Measurements from ENCODE around the gene THG1L.

The THG1L gene

DNA sequence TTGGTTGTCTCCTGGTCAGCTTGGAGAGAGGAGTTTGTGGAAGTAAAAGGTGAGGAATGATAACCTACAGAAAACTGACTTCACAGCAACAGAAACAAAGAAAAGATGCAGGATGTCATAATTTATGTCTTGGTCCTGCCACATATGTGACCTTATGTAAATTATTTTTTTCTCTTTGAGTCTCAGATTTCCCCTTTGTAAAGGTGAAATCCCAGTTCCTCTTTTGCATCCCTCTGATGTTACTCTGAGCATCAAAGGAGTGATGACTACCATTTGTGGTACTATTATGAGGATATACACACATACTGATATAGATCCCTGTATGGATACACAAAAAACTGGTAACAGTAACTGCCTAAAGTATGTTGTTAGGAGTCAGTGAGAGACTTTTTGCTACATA is 1.4 kb upstream of the THG1L start:
- DNase-seq: no peak

DNA sequence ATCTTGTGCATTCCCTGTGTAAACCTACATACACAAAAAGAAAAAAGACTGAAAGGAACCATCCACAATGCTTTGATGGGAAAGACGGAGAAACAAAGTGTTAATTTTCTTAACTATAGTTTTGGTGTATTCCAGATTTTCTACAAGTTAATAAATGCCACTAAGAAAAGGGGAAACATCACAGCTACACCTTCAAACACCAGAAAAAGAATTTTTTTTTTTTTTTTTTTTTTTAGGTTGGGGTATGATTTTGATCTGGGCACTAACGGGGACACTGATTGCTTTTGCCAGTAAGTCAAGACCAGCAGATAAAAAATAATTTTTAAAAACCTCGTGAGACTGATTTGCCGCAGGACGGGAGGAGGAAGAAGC is 334 bp upstream of the THG1L start:
- no peak for DNase-seq

DNA sequence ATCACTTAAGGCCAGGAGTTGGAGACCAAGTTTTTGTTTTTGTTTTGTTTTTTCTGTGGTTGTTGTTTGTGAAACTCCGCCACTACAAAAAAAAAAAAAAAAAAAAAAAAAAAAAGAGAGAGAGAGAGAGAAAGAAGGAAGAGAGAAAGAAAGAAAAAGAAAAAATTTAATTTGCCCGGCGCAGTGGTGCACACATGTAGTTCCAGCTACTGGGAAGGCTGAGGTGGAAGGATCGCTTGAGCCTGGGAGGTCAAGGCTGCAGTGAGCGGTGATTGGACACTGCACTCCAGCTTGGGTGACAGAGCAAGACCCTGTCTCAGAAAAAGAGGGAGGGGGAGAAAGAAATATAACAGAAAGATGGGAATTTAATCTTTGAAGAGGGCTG is 902 bp downstream of the THG1L start:
- no peak for DNase-seq

DNA sequence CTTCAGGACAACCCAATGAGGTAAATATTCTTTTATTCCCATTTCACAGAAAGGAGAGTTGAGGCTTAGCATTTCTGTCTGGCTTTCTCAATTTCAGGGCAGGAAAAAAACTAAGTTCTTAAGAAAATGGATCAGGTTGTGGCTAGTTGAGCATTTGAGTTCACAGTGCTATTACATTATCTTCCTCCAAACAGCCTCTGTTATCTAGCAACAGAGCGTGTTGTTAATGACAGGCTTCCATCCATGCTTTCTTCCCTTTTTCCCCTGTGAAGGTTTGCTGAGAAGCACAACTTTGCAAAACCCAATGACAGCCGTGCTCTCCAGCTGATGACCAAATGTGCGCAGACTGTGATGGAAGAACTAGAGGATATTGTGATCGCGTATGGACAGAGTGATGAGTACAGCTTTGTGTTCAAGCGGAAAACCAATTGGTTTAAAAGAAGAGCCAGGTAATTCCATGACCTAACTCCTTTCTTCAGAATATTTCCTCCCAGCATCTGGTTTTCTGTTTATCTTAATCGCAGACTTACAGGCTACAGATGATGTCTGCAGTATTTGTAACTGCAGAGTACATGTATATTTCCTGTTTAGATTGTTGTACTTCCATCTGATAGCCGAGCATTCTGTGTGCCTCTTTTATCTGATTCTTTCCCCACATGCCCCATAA is 1.5 kb downstream of the THG1L start:
- no peak for DNase-seq

DNA sequence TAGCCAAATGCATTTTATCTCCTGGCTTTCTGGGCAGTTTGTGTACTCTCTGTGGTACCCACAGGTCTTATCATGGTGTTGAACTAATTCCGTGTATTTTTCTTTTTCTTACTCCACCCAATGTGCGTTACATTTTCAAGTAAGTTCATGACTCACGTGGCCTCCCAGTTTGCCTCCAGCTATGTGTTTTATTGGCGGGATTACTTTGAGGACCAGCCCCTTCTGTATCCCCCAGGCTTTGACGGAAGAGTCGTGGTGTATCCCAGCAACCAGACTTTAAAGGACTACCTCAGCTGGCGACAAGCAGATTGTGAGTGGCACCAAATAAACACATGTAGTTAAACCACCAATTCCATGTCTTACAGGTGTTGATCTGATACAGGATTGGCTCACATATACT is 3.2 kb downstream of the THG1L start:
- DNase-seq: no peak

DNA sequence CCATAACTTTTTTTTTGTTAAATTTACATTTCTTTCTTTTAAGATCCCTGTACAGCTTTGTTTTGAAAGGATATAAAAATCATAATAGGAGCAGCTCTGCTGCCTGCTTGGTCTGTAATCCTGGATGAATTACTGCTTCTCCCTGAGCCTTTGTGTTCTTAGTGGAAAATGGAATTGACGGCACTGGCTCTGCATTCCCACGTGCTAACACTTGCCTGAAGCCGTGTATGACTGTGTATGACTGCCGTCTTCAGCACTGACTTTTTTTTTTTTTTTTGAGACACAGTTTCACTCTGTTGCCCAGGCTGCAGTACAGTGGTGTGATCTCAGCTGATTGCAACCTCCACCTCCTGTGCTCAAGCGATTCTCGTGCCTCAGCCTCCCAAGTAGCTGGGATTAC is 4.8 kb downstream of the THG1L start:
- no peak for DNase-seq

DNA sequence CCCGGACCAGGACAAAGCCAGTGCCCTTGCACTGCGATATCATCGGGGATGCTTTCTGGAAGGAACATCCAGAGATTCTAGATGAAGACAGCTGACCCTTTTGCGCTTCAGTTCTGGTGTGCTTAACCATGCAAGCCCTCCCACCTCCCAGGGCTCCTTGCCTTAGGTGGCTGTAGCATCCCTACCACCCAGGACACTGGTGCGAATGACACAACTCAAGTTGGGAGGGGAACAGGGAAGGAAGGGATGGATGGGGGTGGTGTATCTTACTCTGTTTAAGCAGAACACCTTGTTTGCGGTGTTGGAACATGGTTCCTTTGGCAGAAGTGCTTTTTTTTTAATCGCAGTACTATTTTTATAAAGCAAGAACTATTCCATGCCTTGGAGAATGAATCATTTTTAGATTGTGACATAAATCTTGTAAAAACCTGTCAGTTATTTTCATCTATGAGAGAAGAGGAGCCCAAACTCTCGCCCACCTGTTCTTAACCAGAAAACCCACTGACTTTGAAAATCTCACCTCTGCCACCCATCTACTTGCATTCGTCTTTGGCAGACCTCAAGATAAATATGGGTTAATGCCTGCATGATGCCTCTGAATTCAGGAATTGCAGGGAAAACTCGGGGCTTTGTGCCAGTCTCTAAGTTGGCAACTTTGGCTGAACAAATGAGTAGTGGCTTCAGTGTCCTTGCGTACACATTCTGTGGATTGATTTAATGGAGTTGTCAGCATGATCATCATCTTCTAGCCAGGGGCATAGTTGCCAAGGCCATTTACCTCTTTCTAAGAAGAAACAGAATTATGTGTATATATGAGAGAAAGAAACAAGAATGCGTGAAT is 8.4 kb downstream of the THG1L start:
- DNase-seq: no peak

DNA sequence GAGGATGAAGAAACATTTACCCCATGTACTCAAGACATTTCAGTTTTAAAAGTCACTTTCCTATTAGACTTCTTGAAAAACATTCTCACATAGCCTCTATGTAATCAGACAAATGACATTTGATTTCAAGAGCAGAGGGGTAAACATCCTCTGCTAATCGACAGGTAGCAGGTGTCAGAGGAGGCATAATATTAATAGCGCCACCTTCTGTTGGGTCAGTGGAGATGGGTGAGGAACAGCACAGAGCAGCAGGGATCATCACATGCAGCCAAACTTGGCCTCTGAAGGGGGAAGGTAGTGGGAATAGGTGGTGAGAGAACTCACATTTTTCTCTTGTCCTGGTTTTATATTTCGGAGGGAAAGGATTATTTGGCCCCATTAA is 9.0 kb downstream of the THG1L start:
- DNase-seq: no peak

DNA sequence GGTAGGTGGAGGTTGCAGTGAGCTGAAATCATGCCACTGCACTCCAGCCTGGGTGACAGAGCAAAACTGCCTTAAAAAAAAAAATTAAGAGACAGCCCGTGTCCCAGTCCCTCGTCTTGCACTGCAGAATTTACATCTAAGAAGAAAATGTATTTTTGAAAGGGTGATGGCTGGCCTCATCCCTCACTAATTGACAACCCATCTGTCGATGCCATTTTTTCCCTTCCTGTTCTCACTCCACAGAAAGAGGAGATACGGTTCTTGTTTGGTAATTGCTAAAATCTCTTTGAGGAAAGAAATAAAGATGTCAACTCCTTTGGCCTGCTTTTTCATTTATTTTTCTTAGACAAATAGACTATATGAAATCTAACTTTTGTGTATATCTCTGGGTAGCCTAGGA is 9.9 kb downstream of the THG1L start:
- DNase-seq: no peak

DNA sequence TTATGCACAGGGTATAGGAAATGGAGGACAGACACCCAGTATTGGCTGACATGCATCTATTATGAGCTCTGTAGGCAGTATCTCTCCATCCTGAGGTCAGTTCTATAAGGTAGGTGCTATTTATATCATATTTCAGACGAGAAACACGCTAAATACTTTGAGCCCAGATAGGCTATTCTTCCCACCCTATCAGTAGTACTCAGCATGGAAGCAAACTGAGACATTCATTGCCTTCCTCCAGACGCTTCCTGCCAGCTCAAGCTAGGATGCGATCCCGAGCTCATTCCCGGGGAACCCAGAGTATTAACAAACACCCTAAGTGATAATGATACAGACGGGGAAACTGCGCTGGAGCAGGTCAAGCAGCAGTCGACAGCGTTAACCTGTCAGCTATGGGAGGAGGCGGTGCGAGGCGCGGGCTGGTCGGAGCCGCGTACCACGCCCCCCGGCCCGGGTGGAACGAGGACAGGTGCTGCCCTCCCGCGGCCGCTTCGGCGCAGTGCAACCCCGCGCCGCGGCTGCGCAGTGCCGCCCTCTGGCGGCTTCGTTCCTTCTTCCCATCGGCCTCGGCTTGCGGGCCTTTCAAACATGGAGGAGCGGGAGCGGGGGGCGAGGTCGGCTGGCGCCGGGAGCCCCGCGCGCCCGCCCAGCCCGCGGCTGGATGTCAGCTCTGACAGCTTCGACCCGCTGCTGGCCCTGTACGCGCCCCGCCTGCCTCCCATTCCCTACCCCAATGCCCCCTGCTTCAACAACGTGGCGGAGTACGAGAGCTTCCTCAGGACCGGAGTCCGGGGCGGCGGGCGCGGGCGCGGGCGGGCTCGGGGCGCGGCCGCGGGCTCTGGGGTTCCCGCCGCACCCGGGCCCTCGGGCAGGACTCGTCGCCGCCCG is 12.2 kb downstream of the THG1L start, which contains the start of gene LSM11:
Gene LSM11, plus strand, starts transcription at position 550 of the 888 bp plus-strand sequence. Its CDS starts 39 bp downstream, at position 589.
- peak; percentile 36 to 92 (median 78) for DNase-seq

DNA sequence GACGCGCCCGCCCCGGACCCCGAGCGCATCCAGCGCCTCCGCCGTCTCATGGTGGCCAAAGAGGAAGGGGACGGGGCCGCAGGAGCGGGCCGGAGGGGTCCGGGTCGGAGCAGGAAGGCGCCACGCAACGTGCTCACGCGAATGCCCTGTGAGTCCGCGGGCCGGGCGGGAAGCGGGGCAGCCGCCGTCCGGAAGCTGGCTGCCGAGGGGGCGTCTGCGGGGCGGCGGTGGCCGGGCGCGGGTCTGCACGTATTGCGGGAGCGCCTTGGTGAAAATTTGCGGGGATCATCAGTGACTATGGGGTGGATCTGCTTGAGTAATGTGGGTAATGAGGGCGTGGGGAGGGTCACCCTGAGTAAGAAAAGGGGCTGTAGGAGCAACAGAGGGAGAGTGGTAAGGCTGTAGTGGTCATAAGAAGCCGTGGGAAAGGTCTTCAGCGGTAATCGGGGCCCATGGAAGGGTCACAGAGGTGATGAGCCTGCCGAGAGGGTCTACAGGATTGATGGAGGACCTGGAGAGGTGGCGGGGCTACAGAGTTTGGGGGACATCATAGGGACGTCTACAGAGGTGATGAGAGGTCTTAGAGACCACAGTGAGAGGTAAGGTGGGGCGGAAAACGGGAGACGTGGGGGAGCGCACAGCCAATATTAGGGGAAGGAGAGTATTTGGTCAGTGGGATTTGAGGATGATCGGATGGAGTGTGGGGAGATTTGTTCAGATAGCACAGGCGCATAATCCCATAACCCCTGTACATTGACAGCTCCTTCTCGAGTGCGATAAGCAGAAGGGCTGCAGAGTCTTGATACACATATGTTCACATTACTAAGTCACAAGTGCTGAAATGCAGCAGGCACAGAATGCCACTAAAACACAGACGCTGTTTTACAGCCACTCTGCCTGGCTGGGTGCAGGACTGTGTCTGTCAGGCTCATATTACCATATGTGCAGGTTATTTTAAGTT is 13.1 kb downstream of the THG1L start:
- peak in 4 of 14 donors; percentile 5 to 56 (median 40) for DNase-seq

DNA sequence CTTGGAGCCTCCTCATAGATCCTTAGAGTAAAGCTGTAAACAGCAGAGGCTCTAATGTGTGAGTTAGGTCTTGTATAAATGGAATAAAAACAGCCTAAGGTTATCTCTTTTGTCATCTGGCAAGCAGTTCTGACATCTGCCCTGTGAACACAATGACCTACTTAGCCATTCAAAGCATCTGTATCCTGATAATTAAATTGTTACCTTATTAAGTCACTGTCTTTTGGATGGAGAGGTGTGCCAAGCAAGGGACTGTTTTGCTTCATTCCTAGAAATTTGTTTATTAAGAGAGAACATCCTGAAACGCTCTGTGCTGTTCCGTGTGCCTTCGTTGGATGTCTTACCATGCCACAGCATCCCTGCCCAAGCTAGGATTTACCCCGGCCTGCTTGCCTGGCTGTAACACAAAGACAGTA is 13.8 kb downstream of the THG1L start:
- DNase-seq: peak in 2 of 14 donors; percentile 1 to 60

DNA sequence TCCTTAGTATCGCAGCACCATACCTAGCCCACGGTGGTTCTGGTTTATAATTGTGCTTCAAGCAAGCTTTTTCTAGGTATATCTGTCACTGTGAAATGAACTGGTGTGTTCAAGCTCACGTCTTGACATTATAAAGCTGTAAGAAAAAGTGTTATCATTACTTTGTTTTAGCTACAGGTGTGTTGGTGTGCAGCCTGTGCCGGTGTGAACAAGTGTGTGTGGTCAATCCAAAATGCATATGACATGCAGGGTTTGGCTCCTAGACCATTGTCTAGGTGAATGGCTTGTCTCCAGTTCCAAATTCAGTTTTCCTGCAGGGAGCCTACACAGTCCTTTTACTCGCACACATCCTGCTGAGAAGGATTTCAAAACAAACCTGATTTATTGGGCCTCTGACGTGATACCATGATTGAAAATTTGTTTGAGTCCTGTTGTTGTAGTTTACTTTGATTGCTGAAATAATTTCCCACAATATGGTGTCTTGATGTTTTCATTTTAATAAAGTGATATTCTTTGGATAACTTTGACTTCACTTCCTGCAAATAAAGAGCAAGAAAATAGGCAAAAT is 16.0 kb downstream of the THG1L start:
- no peak for DNase-seq

DNA sequence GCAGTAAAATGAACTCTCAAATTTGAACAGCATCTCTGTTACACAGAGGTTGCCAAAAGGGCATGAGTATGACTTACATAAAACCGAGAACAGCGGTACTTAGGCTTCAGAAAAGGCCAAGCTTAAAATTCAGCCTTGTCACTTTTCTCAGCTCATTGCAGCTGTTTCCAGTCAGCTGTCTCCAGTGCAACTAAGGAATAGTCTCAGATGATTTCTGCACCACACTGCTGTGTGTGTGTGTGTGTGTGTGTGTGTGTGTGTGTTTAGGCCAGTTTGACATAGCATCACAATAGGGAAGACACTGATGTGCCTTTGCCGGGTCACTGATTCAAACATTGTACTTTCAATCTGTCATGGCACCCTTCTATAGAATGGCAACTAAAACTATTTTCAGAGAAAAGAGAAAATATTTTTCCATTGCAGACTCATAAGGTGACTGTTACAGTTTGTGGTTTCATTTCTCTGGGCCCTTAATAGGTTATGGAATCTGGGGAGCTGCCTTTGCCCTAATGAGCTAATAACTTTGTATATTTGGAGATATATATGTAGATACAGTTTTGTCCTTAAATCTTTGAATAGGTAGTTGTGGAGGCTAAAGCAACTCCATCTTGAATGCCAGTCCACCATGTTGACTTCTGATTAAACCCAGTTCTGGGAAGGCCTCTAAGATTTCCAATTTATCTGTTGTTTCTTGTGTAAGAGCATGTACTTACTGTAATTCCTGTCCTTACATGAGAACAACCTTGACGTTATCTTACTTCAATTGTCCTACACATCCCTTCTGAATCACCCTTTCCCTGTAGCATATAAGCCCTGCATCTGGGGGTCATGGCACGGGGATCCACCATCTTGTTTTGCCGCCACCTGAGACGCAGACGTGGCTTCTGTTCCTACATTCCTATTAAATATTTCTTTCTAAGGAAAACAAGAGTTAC is 16.8 kb downstream of the THG1L start:
- DNase-seq: no peak

DNA sequence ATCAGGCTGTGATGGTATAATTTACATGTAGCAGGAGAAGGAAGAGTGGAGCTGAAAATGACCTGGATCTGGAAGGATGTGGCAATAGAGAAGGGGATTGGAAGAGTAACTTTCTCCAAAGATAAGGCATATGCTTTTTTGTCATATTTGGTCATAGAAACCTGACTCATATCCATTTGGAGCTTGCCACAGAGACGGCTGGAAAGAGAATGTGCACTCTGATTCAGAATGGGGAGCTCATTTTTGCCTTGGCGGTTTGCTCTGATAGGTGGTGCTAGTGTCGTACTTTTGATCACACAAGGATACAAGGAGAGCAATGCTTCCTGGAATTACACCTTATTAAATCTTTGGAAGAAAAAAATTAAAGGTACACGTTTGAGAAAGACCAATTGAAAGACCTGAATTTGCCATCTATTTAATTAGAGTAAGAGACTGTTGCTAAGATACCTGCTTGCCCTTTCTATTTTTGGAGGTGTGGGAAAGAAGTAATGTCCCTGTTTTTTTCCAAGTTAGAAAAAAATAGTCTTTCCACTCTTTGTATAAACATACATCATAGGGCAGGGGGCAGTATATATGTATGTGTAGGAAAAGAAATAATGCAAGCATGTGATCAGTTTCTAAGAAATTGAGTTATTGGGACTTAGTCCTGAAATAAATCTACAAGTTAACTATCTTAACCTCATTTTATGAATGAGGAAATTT is 17.7 kb downstream of the THG1L start:
- no peak for DNase-seq

DNA sequence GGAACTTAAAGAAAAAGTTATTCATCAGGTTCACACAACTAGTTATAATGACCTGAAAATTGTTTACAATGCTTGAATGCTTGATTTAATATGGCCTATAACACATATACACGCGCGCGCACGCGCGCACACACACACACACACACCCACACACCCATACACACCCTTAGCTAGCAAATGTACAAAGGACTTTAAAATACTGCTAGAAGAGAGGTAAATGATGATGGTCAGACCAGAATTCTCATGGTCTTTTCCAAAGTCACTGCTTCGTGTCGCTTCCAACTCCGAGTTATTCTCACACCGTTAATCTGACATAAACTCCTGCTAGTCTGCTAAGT is 18.2 kb downstream of the THG1L start:
- DNase-seq: no peak

DNA sequence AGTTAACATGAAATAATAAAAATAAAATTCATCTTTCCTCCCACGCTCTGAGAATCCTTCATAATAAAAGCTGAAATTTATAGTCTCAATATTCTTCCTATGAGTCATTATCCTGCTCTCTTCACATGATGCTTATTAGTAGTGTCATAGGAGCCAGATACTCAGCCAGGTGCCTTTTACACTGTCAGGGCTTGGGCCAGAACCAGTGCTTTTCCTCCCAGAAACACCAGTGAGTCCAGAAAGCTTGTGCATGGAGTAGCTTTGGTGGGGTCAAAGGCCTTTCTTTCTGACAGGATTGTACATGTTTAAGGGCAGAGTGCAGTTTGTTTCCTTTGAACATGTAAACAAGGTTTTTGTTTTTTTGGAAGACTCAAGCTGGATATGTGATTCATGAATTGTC is 19.1 kb downstream of the THG1L start:
- no peak for DNase-seq

DNA sequence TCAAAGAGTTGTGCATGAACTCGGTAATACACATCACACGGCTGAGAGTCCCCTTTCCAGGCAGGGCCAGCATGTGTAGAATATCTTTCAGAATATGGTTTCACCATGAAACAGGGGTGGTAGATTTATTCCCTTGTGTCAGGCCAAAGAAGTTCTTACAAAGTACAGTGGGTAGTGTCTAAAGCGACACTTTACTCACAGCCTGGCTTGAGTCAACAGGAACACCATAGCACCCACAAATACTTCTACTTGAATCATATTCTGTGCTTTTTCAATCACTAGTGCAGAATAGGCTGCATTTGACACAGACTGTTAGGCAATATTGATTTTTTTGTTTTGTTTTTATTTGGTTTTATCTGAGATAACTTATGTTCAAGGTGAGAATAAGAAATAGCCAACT is 24.9 kb downstream of the THG1L start:
- DNase-seq: no peak

DNA sequence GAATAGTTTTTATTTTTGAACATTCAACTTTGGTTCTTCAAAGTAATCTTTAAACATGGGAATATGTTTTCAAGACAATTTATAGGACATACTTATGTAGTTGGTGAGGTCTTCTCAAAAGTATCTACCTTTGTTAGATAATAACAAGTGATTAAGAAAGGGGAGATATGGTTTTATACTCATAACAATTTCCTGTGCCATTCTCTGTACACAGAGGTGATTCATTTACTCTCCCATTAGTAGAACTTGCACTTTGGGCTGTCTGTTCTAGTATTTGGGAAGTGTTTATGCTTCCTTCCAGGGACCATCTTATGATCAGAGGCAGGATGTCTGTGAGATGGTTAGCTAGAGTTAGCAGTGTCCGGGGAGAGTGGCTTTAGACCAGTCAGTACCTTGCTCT is 27.5 kb downstream of the THG1L start:
- no peak for DNase-seq

All from C1 segment of cervical spinal cord (tissue), 14 donors.